Subcutaneous adipose tissue (tissue), 4 donors: ENCODE data around the gene IFIT3. TPM values are rescaled to one million over a fixed set of nuclear protein-coding genes. Genes with fewer than 3 reads are reported as not detected.

ENCODE experiments used
- CTCF ChIP-seq: fragments of 450-650 bp; IDR thresholded peaks from one replicate; pipeline ENCODE4 v1.5.1; 2016; ENCODE audit warnings: low read depth, mild to moderate bottlenecking, control low read depth, antibody characterized with exemption, moderate library complexity
- total RNA-seq, 4 donors: library from RNA; depleted of rRNA; stranded (reverse); fragments of >200 nt; gene quantifications; one replicate each; pipeline ENCODE4 v1.1.0, GENCODE V29; 2016

IFIT3 gene
- total RNA-seq, 4 donors from 2014 or later = 8.2 to 46.3 (median 27.6) TPM

GRCh38 chr10:89351780-89352597 lies 24.2 kb downstream of the IFIT3 start:
- TF ChIP-seq CTCF = no peak

- TF ChIP-seq CTCF = no peak
Observed at GRCh38 chr10:89352802-89353201, 25.0 kb downstream of the IFIT3 start.

- no peak for TF ChIP-seq CTCF
Observed at GRCh38 chr10:89355394-89355931, 27.7 kb downstream of the IFIT3 start.

- TF ChIP-seq CTCF = no peak
Observed at GRCh38 chr10:89357096-89357495, 29.3 kb downstream of the IFIT3 start.

- no peak for TF ChIP-seq CTCF
Observed at GRCh38 chr10:89357975-89358374, 30.2 kb downstream of the IFIT3 start.

- TF ChIP-seq CTCF = no peak
Observed at GRCh38 chr10:89360157-89360556, 32.4 kb downstream of the IFIT3 start.

GRCh38 chr10:89362929-89363328 lies 35.1 kb downstream of the IFIT3 start:
- no peak for TF ChIP-seq CTCF
